MM.1S (cell line): ENCODE data around the gene ATOH8.
"Not testable (repeated sequence)": the region's sequence is repeated elsewhere in the genome, so short reads cannot be mapped to it uniquely, and the experiment has no call there.

ENCODE experiments used
- DNase-seq: peaks from one replicate; pipeline ENCODE4 v3.0.0-alpha.2; 2015
- H2AFZ ChIP-seq: fragments of 300-600 bp; sonication (generic); 2 replicates; pipeline ENCODE4 v1.6.0; 2016; ENCODE audit warnings: antibody characterized with exemption, low read length
- H3F3A ChIP-seq: fragments of 300-600 bp; sonication (generic); 2 replicates; pipeline ENCODE4 v1.6.1; 2016; ENCODE audit warnings: mild to moderate bottlenecking, antibody characterized with exemption, low read length, moderate library complexity, mixed read lengths; ENCODE audit not compliant: insufficient read depth
- H3K27ac ChIP-seq: fragments of 300-600 bp; sonication (generic); 2 replicates; pipeline ENCODE4 v1.5.1; 2016; ENCODE audit warnings: mild to moderate bottlenecking, low read length
- H3K27me3 ChIP-seq: fragments of 300-600 bp; sonication (generic); replicated peaks from 2 replicates; pipeline ENCODE4 v1.6.0; 2016; ENCODE audit warnings: low read length; ENCODE audit not compliant: insufficient read depth
- H3K36me3 ChIP-seq: fragments of 300-600 bp; sonication (generic); replicated peaks from 2 replicates; pipeline ENCODE4 v1.6.1; 2016; ENCODE audit warnings: mild to moderate bottlenecking, low read length, mixed read lengths; ENCODE audit not compliant: insufficient read depth
- H3K4me1 ChIP-seq: fragments of 300-600 bp; sonication (generic); 2 replicates; pipeline ENCODE4 v1.6.1; 2016; ENCODE audit warnings: low read length, mixed read lengths
- H3K4me2 ChIP-seq: fragments of 300-600 bp; sonication (generic); 2 replicates; pipeline ENCODE4 v1.6.0; 2016; ENCODE audit warnings: low read depth, low read length
- H3K4me3 ChIP-seq: fragments of 300-600 bp; sonication (generic); 2 replicates; pipeline ENCODE4 v1.5.1; 2016; ENCODE audit warnings: low read length, mixed read lengths
- H3K79me2 ChIP-seq: fragments of 300-600 bp; sonication (generic); 2 replicates; pipeline ENCODE4 v1.6.1; 2016; ENCODE audit warnings: mixed run types, low read length, mixed read lengths
- H3K9ac ChIP-seq: fragments of 300-600 bp; sonication (generic); 2 replicates; pipeline ENCODE4 v1.6.1; 2016; ENCODE audit warnings: low read length, mixed read lengths
- H3K9me2 ChIP-seq: fragments of 300-600 bp; sonication (generic); replicated peaks from 2 replicates; pipeline ENCODE4 v1.6.1; 2016; ENCODE audit warnings: mild to moderate bottlenecking, low read length, mixed read lengths; ENCODE audit not compliant: insufficient read depth
- H3K9me3 ChIP-seq: fragments of 300-600 bp; sonication (generic); replicated peaks from 2 replicates; pipeline ENCODE4 v1.6.1; 2016; ENCODE audit warnings: mild to moderate bottlenecking, low read length, mixed read lengths; ENCODE audit not compliant: insufficient read depth
- H4K20me1 ChIP-seq: fragments of 300-600 bp; sonication (generic); 2 replicates; pipeline ENCODE4 v1.6.1; 2016; ENCODE audit warnings: mild to moderate bottlenecking, low read length, moderate library complexity, mixed read lengths; ENCODE audit not compliant: insufficient read depth
- CTCF ChIP-seq: fragments of 300-600 bp; sonication (generic); IDR thresholded peaks from 2 replicates; pipeline ENCODE4 v1.5.1; 2016; ENCODE audit warnings: antibody characterized with exemption, low read length, mixed read lengths
- EZH2 ChIP-seq: fragments of 300-600 bp; sonication (generic); optimal IDR thresholded peaks from 2 replicates; pipeline ENCODE3; 2017; ENCODE audit warnings: low read depth, mild to moderate bottlenecking, antibody characterized with exemption, low read length, mixed read lengths
- EZH2phosphoT487 ChIP-seq: fragments of 300-600 bp; sonication (generic); IDR thresholded peaks from 2 replicates; pipeline ENCODE4 v1.6.1; 2018; ENCODE audit warnings: antibody characterized with exemption, low read length

The ATOH8 gene

GRCh38 chr2:85826990-85827878, 73.4 kb downstream of the ATOH8 start:
- Histone ChIP-seq H3K9ac (peak overlapping the region; percentile 67), H3K4me3 (peak overlapping the region; percentile 71), H3K4me2 (peak overlapping the region; percentile 99), H3K27me3 (no peaks in the 10 kb centered on the region), H3K9me2 (no peaks in the 10 kb centered on the region), H3K27ac (peak overlapping the region; percentile 31; the same call in 1 of the 2 replicates), H3K36me3 (no peaks in the 10 kb centered on the region), H4K20me1 (no peaks in the 10 kb centered on the region), H3F3A (0 out of 2 replicates have a peak, but pooled peaks cover 7% of the 10 kb centered on the region), H3K9me3 (no peaks in the 10 kb centered on the region), H2AFZ (peak overlapping the region; percentile 70), H3K79me2 (no peaks in the 10 kb centered on the region), H3K4me1 (peaks cover 28% of the 10 kb centered on the region)
- no peak for TF ChIP-seq EZH2
- peak; percentile 90 for TF ChIP-seq CTCF
- DNase-seq, result peak; percentile 85

GRCh38 chr2:85827879-85828569, 74.2 kb downstream of the ATOH8 start:
- Histone ChIP-seq H3K9ac (peak overlapping the region; percentile 67), H4K20me1 (no peaks in the 10 kb centered on the region), H3K27me3 (no peaks in the 10 kb centered on the region), H3K9me2 (no peaks in the 10 kb centered on the region), H3K36me3 (no peaks in the 10 kb centered on the region), H3K79me2 (no peaks in the 10 kb centered on the region), H3K9me3 (no peaks in the 10 kb centered on the region), H3F3A (0 out of 2 replicates have a peak, but pooled peaks cover 7% of the 10 kb centered on the region), H3K4me2 (peak overlapping the region; percentile 99), H3K4me1 (peaks cover 28% of the 10 kb centered on the region), H3K27ac (peak overlapping the region; percentile 31; the same call in 1 of the 2 replicates), H2AFZ (peak overlapping the region; percentile 70), H3K4me3 (peak overlapping the region; percentile 71)
- peak; percentile 41 for DNase-seq
- TF ChIP-seq CTCF, result no peak
- no peak for TF ChIP-seq EZH2
- no peak for TF ChIP-seq EZH2phosphoT487

- Histone ChIP-seq H3K79me2 (no peaks in the 10 kb centered on the region), H3K4me3 (no peak overlapping the region), H3K9me2 (no peaks in the 10 kb centered on the region), H3K4me2 (no peak overlapping the region), H3K36me3 (no peaks in the 10 kb centered on the region), H3K4me1 (peaks cover 28% of the 10 kb centered on the region), H4K20me1 (no peaks in the 10 kb centered on the region), H2AFZ (no peak overlapping the region), H3K9ac (no peak overlapping the region), H3K27ac (no peak overlapping the region), H3F3A (0 out of 2 replicates have a peak, but pooled peaks cover 7% of the 10 kb centered on the region), H3K27me3 (no peaks in the 10 kb centered on the region), H3K9me3 (no peaks in the 10 kb centered on the region)
- TF ChIP-seq EZH2, result no peak
- TF ChIP-seq EZH2phosphoT487, result no peak
- no peak for TF ChIP-seq CTCF
- no peak for DNase-seq
Measured at GRCh38 chr2:85828725-85829124, 74.9 kb downstream of the ATOH8 start.

GRCh38 chr2:85829394-85829793, 75.6 kb downstream of the ATOH8 start:
- not testable (repeated sequence) for H3K4me2 ChIP-seq, H3K9ac ChIP-seq, H3F3A ChIP-seq, DNase-seq, H3K9me3 ChIP-seq, H2AFZ ChIP-seq, H3K9me2 ChIP-seq, H4K20me1 ChIP-seq, H3K79me2 ChIP-seq, H3K36me3 ChIP-seq, H3K27me3 ChIP-seq, H3K27ac ChIP-seq, H3K4me3 ChIP-seq
- H3K4me1 ChIP-seq, result peaks cover 28% of the 10 kb centered on the region
